Ovary (tissue), 3 donors: ENCODE measurements around the gene PARP3.

ENCODE experiments used
- CTCF ChIP-seq, 3 donors: fragments of 450-650 bp in 2 of 3; fragments of 200-600 bp in 1 of 3; IDR thresholded peaks; one replicate each; pipeline versions ENCODE4 v1.5.1 to v1.8.0; 2016 to 2022; ENCODE audit warnings: antibody characterized with exemption in 3 of 3, mild to moderate bottlenecking in 1 of 3
- EP300 ChIP-seq: sonication (generic); formaldehyde crosslinking; IDR thresholded peaks from one replicate; pipeline ENCODE4 v1.6.1; 2017; ENCODE audit warnings: antibody characterized with exemption
- POLR2A ChIP-seq: fragments of 450-650 bp; IDR thresholded peaks from one replicate; pipeline ENCODE4 v1.6.1; 2017; ENCODE audit warnings: antibody characterized with exemption, mild to moderate bottlenecking, moderate library complexity
- donor health status: DM: no; HTN: no; CAD: no.

- TF ChIP-seq CTCF (IDR thresholded peaks at IDR 0.05) (no peak), POLR2A (no peak), EP300 (no peak)
Observed at GRCh38 chr3:51971350-51971749, 29.2 kb downstream of the PARP3 start.
